Activated CD4-positive, alpha-beta T cell treated with anti-CD3 and anti-CD28 coated beads, Interleukin-2, amount 50 U/mL, for 1 hour (primary cell): ENCODE results near the gene TOM1L2.

Experiments
- DNase-seq: peaks from one replicate; pipeline ENCODE4 v3.0.0-alpha.2; 2020

The TOM1L2 gene

GRCh38 chr17:17830740-17831207 is 141.4 kb downstream of the TOM1L2 start:
- no peak for DNase-seq

- no peak for DNase-seq
These were observed 142.0 kb downstream of the TOM1L2 start for GRCh38 chr17:17830269-17830567.

GRCh38 chr17:17827826-17828621 is 144.2 kb downstream of the TOM1L2 start:
- no peak for DNase-seq

- DNase-seq = no peak
These were observed 145.0 kb downstream of the TOM1L2 start for GRCh38 chr17:17826942-17827785.

- no peak for DNase-seq
These were observed 145.9 kb downstream of the TOM1L2 start for GRCh38 chr17:17826342-17826713.

- DNase-seq = no peak
These were observed 147.2 kb downstream of the TOM1L2 start for GRCh38 chr17:17824783-17825614.

GRCh38 chr17:17824119-17824782 is 147.9 kb downstream of the TOM1L2 start:
- no peak for DNase-seq

GRCh38 chr17:17823433-17824118 is 148.6 kb downstream of the TOM1L2 start:
- peak; percentile 73 for DNase-seq

- no peak for DNase-seq
These were observed 149.6 kb downstream of the TOM1L2 start for GRCh38 chr17:17822616-17823015.

GRCh38 chr17:17822189-17822588 is 150.0 kb downstream of the TOM1L2 start:
- no peak for DNase-seq

GRCh38 chr17:17820463-17821158 is 151.6 kb downstream of the TOM1L2 start:
- no peak for DNase-seq

GRCh38 chr17:17820046-17820445 is 152.2 kb downstream of the TOM1L2 start:
- DNase-seq = no peak

GRCh38 chr17:17819561-17819995 is 152.6 kb downstream of the TOM1L2 start:
- peak; percentile 47 for DNase-seq

- DNase-seq = no peak
These were observed 153.1 kb downstream of the TOM1L2 start for GRCh38 chr17:17819111-17819510.

GRCh38 chr17:17818088-17818526 is 154.1 kb downstream of the TOM1L2 start:
- DNase-seq = no peak

- no peak for DNase-seq
These were observed 154.7 kb downstream of the TOM1L2 start for GRCh38 chr17:17817552-17817947.

GRCh38 chr17:17816831-17817551 is 155.2 kb downstream of the TOM1L2 start:
- DNase-seq = no peak

GRCh38 chr17:17816240-17816814 is 155.9 kb downstream of the TOM1L2 start:
- DNase-seq = no peak

- no peak for DNase-seq
These were observed 156.6 kb downstream of the TOM1L2 start for GRCh38 chr17:17815436-17816200.

- DNase-seq = no peak
These were observed 157.2 kb downstream of the TOM1L2 start for GRCh38 chr17:17815062-17815406.
